ENCODE measurements around the gene ELMO1. TPM values are rescaled to one million over a fixed set of nuclear protein-coding genes. Genes with fewer than 3 reads are reported as not detected.

ELMO1 gene
- total and polyA plus RNA-seq, 8 donors: 3.0 to 20.6 (median 6.6) TPM

DNA sequence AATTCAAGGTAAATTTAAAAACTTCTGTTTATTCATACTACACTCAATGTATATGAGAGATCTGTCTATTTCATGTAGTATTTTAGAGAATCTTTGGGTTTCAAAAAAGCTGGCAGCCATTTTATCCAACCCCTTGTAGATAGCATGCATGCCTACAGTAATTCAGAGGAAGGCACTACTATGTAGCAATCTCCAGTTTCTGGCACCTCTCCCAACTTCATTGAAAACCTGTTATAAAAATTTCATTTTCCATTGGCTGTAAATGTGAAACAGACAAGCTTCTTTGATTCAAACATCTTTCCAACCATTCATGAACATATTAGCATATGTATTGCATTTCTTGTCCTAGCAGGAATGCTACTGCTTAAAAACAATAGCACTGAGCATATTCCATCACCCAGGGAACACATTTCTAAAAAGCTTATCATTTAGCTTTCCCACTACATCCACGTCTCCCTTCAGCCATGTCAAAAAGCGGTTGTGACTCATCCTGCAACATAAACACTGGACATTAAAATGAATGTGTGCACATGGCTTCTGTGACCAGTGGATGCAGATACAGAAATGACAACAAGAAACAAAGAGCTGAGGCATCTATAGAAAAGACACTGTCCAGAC lies 393.9 kb downstream of the ELMO1 start:
- TF ChIP-seq CTCF (IDR thresholded peaks at IDR 0.05): no peak
- no peak for DNase-seq
- Histone ChIP-seq H3K36me3 (no peaks in the 10 kb centered on the region), H3K4me1 (no peaks in the 10 kb centered on the region), H3K27me3 (no peaks in the 10 kb centered on the region), H3K9me3 (no peaks in the 10 kb centered on the region), H3K4me3 (no peak overlapping the region), H3K27ac (no peak overlapping the region)
- intact Hi-C loops (cut with DNase I): no loop called here
- FAIRE-seq: no peak
- no peak for ATAC-seq
- WGBS, 2 donors: 87 to 94% methylated on average over 2 of the region's 2 CpGs

DNA sequence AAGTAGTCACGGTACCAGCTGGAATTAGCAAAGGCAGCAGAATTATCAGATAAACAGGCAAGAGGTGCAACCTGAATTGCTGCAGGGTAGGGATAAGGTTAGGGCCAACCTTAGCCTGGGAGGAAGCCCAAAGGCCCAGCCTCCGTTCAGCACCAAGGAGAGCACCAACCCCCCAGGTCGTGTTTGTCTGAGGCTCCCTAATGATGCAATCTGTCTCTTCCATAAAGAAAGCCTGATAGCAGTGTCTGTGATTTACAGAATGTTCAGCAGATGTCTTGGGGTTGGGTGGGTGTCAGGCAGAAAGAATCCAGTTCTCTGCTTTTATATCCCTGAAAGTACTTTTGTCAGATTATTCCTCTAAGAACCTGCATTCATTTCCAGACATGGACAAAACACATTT lies 396.0 kb downstream of the ELMO1 start:
- Histone ChIP-seq H3K9me3 (no peaks in the 10 kb centered on the region), H3K27me3 (no peaks in the 10 kb centered on the region), H3K4me1 (no peaks in the 10 kb centered on the region), H3K4me3 (no peak overlapping the region), H3K36me3 (no peaks in the 10 kb centered on the region), H3K27ac (no peak overlapping the region)
- FAIRE-seq (no peak), ATAC-seq (peak in 3 of 4 donors; percentile 62 to 81 (median 67)), DNase-seq (peak in 2 of 6 donors; percentile 24 to 32)
- no peak for TF ChIP-seq CTCF (IDR thresholded peaks at IDR 0.05)
- intact Hi-C loops (cut with DNase I): no loop called here
- WGBS, 2 donors: 24 to 27% methylated on average over 3 of the region's 3 CpGs

GRCh38 chr7:37050801-37051200 lies 397.9 kb downstream of the ELMO1 start:
- 87 to 89% methylated on average over 1 of the region's 1 CpG for WGBS, 2 donors
- no peak for DNase-seq
- Histone ChIP-seq H3K9me3 (no peaks in the 10 kb centered on the region), H3K4me3 (no peak overlapping the region), H3K27ac (no peak overlapping the region), H3K4me1 (no peaks in the 10 kb centered on the region), H3K36me3 (no peaks in the 10 kb centered on the region), H3K27me3 (no peaks in the 10 kb centered on the region)
- no peak for FAIRE-seq
- intact Hi-C loops (cut with DNase I): no loop called here
- no peak for ATAC-seq
- no peak for TF ChIP-seq CTCF (IDR thresholded peaks at IDR 0.05)

DNA sequence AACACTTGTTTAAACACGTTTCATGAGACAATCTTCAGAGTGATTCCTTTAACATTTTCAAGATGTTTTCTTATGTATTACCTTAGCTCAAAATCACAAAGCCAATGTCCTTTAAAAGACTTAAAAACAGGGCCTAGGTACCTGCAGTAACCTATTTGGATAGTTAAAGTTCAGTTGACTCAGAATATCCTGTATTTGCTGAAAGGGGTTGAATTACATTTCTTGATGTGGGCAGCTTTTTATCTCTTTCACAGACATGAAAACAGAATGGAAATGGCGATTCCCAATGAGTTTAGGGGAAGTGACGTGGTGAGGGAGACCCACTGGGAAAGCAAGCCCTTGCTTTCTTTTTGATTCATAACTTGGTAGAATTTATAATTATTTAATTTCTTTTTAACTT lies 400.0 kb downstream of the ELMO1 start:
- Histone ChIP-seq H3K4me3 (no peak overlapping the region), H3K9me3 (no peaks in the 10 kb centered on the region), H3K4me1 (no peaks in the 10 kb centered on the region), H3K36me3 (no peaks in the 10 kb centered on the region), H3K27me3 (no peaks in the 10 kb centered on the region), H3K27ac (no peak overlapping the region)
- no peak for FAIRE-seq
- 87 to 90% methylated on average over 3 of the region's 3 CpGs for WGBS, 2 donors
- ATAC-seq: no peak
- no peak for DNase-seq
- intact Hi-C loops (cut with DNase I): no loop called here
- TF ChIP-seq CTCF (IDR thresholded peaks at IDR 0.05): no peak

- DNase-seq: no peak
- no peak overlapping the region for H3K27ac ChIP-seq
- H3K4me3 ChIP-seq: no peak overlapping the region
- intact Hi-C loops (cut with DNase I): no loop called here
- WGBS, 2 donors: 67 to 73% methylated on average over 6 of the region's 6 CpGs
- H3K9me3 ChIP-seq: no peaks in the 10 kb centered on the region
- no peaks in the 10 kb centered on the region for H3K4me1 ChIP-seq
- FAIRE-seq: no peak
- no peaks in the 10 kb centered on the region for H3K27me3 ChIP-seq
- no peak for ATAC-seq
- H3K36me3 ChIP-seq: no peaks in the 10 kb centered on the region
- no peak for TF ChIP-seq CTCF (IDR thresholded peaks at IDR 0.05)
Measured at GRCh38 chr7:37047260-37047659, 401.4 kb downstream of the ELMO1 start.

Data from pancreas (tissue), 10 donors.